ENCODE data around the gene PYDC1.
A peak's percentile ranks its signal among the peaks of the same experiment; 100 is the strongest.
"Not testable (repeated sequence)": the region's sequence is repeated elsewhere in the genome, so short reads cannot be mapped to it uniquely, and the experiment has no call there.

PYDC1 gene

DNA sequence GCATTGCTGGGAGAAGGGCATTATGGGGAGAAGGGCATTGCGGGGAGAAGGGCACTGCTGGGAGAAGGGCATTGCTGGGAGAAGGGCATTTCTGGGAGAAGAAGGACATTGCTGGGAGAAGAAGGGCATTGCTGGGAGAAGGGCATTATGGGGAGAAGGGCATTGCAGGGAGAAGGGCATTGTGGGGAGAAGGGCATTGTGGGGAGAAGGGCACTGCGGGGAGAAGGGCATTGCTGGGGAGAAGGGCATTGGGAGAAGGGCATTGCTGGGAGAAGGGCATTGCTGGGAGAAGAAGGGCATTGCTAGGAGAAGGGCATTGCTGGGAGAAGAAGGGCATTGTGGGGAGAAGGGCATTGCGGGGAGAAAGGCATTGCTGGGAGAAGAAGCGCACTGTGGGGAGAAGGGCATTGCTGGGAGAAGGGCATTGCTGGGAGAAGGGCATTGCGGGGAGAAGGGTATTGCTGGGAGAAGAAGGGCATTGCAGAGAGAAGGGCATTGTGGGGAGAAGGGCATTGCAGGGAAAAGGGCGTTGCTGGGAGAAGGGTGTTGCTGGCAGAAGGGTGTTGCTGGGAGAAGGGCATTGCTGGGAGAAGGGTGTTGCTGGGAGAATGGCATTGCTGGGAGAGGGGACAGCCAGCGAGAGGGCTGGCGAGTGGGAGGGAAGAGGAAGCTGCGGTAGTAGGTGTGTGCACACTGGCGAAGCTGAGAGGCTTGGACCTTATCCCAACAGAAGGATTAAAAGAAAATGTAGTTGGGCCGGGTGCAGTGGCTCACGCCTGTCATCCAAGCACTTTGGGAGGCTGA lies 4.6 kb upstream of the PYDC1 start:
- no peak for DNase-seq

DNA sequence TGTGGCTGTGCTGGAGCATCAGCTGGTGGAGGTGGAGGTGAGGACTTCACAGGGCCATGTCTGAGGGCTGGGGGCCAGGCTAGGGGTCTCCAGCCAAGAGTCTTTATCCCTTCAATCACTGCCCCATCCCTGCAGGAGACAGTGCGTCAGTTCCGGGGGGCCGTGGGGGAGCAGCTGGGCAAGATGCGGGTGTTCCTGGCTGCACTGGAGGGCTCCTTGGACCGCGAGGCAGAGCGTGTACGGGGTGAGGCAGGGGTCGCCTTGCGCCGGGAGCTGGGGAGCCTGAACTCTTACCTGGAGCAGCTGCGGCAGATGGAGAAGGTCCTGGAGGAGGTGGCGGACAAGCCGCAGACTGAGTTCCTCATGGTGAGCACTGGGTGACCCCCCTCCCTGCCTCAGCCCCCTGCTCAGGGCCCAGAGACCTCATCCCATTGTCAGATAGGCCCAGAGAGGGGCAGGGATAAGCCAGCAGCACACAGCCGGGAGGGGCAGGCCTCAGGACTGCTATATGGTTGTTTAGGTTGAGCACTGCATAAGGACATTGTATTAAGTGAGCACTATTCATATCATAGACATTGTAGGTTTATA lies 2.3 kb upstream of the PYDC1 start:
- DNase-seq = no peak

DNA sequence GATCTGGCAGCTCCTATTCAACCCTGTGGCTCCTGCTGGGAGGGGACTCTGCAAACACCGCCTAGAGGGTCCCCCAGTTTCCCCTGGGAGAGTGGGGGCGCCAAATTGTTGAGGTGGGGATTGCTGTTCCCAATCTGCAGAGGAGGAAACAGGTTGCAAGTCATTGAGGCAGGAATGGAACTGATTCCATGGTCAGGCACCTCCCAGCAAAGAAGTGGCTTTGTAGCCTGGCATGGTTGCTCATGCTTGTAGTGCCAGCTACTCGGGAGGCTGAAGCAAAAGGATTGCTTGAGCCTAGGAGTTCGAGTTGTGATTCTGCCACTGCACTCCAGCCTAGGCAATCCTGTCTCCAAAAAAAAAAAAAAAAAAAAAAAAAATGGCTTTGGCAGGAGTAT lies 198 bp upstream of the PYDC1 start:
- DNase-seq = no peak

DNA sequence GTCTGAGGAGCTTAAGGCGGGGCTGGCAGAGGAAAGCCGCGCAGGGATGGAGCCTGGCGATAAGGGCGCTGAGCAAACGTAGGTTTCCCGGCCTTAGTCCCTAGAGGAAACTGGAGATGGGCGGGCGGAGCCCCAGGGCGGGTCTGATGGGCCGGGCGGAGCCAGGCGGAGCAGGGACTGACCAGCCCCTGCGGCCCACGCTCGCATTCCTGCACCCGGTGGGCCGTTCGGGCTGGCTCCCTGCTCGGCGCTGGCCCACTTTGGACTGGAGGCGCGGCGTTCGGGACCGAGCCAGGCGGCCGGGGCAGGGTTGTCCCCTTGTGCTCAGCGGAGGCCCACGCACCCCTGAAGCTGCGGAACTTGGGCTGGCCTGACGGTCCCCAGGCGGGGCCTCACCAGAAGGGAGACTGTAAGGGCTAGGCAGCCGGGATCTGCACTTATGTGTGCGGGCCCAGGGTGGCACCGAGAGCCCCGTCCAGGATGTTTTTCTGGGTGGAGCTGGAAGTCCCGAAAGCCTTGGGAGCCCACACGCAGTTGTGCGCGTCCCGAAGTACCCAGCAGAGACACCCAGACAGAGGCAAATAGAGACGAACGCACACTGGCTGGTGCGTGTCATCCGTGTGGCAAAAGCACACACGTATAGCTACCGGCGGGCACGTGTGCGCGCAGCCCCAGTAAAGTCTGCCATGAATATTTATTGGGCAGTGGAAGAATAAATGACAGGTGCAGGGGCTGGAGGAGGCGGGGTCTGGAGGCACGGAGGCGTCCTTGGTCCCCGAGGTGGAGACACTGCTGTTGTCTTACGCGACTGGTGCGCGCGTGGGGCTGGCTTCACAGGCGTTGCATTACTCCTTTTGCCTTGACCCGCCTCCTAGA lies 1.4 kb downstream of the PYDC1 start:
- DNase-seq = peak; percentile 54

DNA sequence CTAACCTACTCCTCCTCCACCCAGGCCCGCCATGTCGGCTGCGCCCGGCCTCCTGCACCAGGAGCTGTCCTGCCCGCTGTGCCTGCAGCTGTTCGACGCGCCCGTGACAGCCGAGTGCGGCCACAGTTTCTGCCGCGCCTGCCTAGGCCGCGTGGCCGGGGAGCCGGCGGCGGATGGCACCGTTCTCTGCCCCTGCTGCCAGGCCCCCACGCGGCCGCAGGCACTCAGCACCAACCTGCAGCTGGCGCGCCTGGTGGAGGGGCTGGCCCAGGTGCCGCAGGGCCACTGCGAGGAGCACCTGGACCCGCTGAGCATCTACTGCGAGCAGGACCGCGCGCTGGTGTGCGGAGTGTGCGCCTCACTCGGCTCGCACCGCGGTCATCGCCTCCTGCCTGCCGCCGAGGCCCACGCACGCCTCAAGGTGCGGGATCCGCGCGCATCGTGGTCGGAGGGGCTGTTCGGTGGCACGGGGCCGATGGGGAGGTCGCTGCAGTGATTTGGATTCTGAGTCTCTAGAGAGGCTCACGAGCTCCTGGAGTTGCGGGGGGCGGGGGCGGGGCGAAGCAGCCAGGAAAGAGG lies 2.1 kb downstream of the PYDC1 start:
- no peak for DNase-seq

DNA sequence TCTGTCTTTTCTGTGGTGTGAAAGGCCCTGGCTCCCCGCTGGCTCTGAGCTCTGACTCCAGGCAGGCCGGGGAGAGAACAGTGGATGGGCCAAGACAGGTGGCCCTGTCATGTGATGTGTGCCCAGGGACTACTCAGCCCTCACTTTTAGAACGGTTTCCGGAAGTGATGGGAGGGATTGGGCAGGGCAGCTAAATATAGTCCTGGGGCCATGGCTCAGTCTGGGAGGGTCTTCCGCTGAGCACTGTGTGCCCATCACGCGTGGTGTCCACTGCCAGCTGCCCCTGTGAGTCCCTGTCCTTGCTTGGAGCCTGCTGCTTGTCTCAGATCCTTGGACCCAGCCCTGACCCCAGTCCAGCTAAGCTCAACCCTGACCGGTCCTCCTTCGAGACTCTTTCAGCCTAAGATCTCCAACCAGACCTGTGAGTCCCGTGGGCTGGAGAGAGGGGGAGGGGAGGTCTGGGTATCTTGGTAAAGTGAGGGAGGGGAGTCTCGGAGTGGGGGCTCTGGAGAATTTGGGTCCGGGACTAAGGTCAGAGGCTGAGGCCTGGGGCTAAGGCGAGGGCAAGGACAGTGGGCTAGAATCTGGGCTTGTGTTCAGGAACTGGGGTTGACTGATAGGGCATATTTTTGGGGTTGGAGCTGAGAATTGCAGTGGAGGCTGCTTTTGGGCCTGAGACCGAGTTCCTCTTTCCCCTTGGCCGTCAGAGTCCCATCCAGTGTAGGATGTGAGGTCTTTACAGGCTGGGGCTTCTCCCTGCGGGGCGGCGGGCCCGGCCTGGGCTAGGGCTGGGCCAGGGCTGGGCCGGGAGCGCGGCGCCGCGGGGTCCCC lies 2.8 kb downstream of the PYDC1 start, which contains the start of gene TRIM72:
TRIM72 (plus strand) TSS at position 243 of the 831 bp plus-strand sequence. CDS start 620 bp downstream, outside the sequence.
- DNase-seq = no peak

DNA sequence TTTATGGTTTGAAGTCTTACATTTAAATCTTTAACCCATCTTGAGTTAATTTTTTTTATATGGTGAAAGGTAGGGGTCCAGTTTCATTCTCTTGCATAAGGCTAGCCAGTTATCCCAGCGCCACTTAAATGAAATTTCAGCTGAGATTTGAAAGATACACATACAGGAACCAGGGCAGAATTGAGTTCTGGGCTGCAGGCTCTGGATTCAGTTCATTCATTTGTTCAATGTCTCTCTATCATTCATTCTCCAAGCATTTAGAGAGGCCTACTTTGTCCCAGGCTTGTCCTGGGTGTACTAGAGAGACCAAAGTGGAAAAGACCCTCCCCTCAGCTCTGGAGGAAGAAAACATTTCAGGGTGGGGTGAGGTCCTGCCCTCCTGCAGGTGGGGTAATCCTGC lies 3.6 kb downstream of the PYDC1 start:
- no peak for DNase-seq

DNA sequence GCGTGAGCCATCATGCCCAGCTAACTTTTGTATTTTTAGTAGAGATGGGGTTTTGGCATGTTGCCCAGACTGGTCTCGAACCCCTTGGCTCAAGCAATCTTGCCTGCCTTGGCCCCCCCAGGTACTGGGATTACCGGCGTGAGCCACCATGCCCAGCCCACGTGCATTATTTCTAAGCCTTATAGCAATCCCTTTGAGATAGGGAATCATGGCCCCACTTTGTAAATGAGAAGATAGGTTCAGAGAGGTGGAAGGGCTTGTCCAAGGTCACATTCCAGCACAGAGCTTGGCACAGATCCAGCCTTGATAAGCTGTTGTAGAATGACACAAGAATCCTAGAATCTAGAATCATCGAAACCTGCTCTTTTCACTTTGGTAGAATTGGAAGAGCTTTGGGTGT lies 10.2 kb downstream of the PYDC1 start:
- DNase-seq = no peak

DNA sequence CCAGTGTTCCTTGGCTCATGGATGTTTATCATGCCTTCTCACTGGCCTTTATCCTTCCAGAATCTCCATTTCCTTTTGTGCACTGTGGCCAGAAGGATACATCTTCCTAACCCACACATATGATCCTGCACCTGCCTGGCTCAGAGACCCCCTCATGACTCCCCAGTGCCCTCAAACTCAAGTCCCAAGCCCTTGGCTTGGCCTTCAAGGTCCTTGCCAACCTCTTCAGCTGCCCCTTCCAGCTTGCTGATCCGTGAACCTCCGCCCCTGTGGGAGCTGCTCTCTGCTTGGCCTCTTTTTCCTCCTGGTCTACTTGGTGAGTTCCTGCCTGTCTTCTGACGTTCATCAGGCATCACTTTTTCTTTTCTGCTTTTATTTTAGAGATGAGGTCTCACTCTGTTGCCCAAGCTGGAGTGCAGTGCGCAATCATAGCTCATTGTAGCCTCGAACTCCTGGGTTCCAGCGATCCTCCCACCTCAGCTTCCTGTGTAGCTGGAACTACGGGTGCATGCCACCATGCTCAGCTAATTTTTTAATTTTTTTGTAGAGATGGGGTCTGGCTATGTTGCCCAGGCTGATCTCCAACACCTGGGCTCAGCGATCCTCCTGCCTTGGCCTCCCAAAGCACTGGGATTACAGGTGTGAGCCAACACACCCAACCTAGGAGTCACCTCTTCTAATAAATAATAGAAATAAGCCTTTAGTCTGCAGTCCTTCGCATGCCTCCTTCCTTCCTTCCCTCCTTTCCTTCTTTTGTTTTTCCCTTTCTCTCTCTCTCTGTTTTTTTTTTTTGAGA lies 11.9 kb downstream of the PYDC1 start:
- no peak for DNase-seq

DNA sequence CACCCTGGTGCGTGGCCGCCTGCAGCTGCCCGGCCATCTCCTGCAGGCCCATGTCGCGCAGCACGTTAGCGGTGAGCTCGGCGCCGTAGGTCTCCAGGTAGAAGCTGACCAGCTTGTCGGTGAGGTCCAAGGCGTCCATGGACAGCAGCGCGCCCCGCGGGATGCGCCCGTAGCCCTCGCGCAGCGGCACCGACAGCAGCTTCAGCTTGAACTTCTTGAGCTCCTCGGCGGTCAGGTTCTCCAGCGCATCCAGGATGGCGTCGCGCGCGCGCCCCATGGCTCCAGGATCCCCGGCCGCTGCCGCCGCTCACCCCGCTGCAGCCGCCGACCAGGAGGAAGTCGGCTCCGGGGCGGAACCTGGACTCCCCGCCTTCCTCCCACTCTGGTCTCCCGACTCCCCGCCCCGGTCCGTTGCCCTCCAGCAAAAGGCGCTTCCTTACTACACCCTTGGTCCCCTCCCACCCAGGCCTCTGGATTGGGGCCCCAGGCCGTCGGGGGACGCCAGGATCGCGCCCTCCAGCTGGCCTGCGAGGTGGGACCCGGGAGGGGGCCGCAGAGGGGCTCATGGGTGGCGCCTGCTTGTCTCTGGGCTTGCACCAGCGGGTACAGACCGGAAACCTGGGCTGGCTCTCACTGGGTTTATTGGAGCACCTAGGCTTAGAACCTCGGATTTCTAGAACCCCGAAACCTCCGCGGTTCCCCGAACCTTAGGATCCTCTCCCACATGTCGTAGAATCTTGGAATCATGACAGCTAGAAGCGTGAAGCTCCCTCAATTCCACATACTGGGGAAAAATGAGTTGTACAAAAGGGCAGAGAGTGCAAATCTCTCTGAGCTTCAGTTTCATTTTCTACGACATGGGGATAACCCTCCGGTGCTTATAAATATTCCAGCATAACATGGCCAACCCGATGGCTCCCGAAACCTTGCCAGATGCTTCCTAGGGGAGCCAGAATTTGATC lies 14.2 kb downstream of the PYDC1 start, which contains the start of gene PYCARD:
PYCARD (minus strand) TSS at position 347 of the 962 bp plus-strand sequence; CDS start at position 277, 70 bp downstream.
- DNase-seq = no peak

DNA sequence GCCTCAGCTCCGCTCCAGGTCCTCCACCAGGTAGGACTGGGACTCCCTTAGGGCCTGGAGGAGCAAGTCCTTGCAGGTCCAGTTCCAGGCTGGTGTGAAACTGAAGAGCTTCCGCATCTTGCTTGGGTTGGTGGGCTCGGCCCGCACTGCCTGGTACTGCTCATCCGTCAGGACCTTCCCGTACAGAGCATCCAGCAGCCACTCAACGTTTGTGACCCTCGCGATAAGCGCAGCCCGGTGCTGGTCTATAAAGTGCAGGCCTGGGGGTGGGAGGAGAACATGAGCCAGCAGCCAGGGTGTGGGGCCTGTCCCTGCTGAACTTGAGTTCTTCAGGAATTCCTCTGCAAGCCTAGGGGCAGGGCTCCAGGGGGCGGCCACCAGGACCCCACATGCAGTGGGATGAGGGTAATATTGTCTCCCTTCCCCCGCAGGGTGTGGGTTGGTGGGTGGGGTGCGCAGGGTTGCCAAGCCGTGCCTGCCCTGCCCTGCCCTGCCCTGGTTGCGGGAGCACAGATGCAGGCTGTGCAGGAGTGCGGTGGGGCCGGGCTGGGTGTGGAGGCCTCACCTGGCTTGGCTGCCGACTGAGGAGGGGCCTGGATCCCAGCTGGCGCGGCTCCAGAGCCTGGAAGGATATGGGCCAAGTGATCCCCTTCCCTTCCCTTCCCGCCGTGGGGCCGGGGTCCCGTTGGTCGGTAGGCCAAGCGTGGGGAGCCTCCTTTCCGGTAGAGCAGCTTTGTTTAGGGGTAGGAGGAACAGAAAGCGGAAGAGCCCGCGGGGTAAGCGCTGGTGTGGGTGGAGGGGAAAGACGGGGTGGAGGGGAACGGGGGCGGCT lies 15.1 kb downstream of the PYDC1 start:
- DNase-seq = no peak

DNA sequence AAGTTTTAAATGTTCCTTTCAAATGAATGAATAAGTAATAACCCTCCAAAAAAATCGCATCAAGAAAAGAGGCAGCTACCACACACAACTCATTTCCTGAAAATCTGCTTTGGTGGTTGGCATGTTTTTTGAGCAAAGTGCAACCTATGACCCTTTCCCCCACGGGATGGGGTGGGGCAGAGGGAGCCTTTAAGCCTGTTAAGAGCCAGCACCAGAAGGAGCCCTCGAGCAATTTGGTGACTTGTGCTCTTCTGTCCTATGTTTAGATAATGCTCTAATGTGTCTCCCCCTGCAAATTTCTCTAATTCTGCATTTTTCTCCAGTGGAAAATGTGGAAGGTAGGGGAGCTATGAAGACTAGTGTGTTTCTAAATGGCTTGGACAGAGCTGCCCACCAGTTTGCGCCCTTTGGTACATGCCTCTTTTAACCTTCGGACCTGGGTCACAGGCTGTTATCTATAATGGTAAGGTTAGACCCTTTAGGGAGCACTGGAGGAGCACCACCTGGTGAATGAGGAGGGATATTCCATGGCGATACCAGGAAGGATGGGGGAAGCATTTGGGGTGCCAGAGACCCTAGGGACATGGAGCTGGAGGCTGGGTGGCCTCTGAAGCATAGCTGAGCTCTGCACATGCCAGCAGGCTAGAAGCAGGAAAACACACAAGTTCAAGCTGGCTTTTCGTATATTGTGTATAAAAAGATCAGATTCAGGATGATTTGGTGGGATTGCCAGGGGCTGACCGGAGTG lies 15.9 kb downstream of the PYDC1 start:
- DNase-seq = no peak

DNA sequence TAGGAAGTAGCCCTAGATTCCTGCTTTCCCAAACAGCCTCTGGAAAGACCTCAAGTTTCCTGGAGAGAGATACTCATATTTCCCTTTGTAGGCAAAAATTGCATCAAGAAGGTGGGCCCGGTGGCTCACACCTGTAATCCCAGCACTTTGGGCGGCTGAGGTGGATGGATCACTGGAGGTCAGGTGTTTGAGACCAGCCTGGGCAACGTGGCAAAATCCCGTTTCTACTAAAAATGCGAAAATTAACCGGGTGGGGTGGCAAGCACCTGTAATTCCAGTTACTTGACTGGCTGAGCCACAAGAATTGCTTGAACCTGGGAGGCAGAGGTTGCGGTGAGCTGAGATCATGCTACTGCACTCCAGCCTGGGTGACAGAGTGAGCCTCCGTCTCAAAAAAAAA lies 16.8 kb downstream of the PYDC1 start:
- not testable (repeated sequence) for DNase-seq

DNA sequence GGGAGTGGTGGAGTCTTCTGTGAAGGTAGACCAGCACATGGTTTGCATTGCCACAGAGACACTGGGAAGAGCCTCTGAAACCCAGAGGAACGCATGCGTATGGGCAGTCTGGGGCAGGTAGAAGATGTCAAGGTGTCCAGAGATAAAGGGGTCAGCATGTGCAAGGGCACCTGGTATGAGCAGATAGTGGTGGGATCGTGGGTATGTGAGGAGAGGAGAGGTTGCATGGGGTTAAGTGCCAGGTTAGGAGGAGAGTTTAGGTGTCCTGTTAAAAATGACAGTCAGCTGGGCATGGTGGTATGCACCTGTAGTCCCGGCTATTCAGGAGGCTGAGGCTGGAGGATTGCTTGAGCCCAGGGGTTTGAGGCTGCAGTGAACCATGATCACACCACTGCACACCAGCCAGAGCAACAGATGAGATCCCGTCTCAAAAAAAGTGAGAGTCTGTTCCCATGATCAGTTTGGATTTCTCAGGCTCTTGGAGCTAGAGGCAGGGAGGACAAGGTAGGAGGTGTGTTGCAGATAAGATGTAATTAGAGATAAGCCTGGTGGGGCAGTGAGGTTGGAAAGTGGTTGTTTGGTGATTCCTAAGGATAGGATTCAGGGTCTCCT lies 17.4 kb downstream of the PYDC1 start:
- DNase-seq = no peak

DNA sequence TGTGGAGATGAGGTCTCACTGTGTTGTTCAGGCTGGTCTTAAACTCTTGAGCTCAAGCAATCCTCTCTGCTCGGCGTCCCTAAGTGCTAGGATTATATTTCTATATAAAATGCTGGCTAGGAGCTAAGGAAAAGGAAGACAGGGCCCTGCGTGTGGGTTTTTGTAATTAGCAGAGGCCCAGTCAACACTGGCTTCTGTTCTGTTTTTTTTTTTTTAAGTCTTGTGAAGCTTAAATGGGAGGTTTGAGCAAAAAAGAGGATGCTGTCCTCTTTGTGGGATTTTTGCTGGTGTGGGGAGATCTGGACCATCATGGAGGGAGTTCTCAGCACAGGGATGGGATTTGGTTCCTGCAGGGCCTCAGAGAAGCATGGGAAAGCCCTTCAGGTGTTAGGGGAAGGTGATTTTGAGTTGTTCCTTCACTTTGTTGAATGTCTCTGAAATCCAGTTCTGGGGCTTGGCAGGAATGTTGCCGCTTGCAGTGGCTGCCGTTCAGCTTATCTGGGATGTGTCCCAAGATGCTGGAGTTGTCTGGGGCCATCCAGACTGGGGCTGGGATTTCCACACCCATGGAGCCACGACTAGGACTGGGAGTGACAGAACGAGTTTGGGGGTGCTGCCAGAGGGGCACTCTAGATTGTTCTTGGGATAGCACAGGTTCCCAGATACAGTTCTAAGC lies 18.6 kb downstream of the PYDC1 start:
- DNase-seq = no peak

DNA sequence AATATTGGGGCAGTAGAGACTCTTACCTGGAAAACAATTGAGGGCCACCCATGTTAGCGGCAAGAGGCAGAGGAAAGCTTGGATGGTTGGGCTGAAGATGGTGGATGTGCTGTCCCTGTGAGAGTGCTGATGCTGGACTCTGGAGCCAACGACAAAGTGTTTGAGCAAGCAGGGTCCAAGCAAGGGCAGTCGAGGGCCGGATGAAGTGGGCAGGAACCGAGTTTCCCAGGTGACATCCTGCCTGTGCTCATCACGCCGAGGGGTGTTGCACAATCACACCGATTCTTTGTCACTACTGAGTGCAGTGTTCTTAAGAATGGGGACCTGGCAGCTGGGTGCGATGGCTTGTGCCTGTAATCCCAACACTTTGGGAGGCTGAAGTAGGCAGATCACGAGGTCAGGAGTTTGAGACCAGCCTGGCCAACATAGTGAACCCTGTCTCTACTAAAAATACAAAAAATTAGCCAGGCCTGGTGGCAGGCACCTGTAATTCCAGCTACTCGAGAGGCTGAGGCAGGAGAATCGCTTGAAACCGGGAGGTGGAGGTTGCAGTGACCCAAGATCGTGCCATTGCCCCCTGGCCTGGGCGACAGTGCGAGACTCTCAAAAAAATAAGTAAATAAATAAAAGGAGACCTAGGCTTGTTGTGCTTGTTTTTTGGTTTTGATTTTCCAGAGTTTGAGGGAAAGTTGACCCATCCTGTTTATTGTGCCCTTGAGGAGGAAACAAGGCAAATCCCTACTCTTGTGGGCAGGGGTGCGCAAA lies 20.4 kb downstream of the PYDC1 start:
- DNase-seq = no peak

Data from NCI-H524 treated with DMSO at 0.1 percent for 48 hours (cell line).